HG02884 (cell line): ENCODE results near the gene RAI1.
"Not testable (repeated sequence)": the region's sequence is repeated elsewhere in the genome, so short reads cannot be mapped to it uniquely, and the experiment has no call there.

Source experiments
- ATAC-seq: cut with Tn5 transposase; IDR thresholded peaks from one replicate; pipeline ENCODE4 v1.9.1; 2021; ENCODE audit warnings: mild to moderate bottlenecking, moderate library complexity; ENCODE audit not compliant: unreplicated experiment

The RAI1 gene

DNA sequence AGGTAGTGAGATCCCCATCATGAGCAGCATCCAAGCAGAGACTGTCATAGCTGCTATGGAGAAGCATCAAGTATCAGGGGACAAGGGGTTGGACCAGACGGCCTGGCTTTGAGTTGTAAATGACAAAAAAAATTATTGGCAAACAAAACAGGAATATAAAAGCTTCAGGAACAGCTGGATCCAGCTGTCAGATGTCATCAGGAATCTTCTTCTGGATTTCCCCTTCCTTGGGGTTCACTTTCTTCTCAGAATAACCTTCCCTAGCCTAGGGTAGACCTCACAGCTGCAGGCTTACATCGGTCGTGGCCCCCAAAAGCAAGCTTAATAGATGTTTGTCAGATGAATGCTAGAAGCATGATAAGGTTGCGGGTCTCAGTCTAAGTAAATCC, 17.2 kb upstream of the RAI1 start:
- ATAC-seq, result no peak

DNA sequence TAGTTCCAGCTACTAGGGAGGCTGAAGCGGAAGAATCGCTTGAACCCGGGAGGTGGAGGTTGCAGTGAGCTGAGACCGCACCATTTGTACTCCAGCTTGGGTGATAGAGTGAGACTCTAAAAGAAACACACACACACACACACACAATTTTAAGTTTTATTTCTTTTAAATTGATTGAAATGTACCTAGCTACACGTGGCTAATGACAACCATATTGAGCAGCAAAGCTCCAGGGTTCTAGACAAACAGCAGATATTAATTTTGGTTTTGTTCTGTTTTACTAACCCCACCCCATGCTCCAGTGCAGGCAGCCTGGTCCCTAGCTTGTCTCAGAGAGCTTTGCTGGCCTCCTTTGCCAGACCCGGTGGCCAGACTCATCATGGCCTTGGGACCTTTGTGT, 16.0 kb upstream of the RAI1 start:
- ATAC-seq, result no peak

DNA sequence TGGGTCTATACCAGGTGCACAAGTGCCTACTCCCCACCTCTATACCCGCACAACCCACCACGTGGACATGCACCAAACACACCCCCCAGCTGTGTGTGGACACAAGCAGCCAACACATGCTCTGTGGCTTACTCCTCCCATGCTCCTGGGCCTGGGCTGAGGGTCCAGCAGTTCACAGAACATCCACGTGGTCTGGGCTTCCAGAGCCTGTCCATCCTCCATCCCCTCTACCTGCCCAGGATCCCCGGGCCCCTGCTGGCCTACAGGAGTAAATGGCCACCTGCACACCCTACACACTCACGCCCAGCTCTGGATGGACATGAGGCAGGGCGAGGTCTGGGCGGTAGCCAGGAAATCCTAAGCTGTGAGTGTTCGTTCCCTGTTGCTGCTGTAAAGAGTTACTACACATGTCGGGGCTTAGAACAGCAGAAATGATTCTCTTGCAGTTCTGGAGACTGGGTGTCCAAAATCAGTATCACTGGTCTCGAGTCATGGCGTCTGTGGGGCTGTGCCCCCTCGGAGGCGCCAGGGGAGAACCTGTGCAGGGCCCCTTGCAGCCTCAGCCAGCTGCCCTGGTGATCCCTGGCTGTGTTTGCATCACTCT, 15.0 kb upstream of the RAI1 start:
- no peak for ATAC-seq

DNA sequence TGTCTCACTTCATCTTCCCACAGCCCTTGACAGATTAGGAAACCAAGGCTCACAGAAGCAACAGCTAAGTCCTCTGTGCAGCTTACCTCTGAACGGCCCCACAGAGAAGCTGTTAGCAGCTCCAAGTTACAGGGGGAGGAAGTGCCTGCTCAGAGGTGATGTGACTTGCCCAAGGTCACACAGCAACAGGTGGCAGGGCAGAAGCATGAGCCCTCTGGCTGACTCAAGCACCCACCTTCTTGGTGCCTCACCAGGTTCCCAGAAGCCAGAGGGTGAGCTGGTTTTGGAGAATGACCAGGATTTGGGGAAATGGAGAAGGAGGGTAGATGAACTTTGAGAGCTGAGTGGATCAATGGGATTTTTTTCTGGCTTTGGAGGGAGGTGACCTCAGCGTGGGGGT, 14.0 kb upstream of the RAI1 start:
- ATAC-seq, result no peak

DNA sequence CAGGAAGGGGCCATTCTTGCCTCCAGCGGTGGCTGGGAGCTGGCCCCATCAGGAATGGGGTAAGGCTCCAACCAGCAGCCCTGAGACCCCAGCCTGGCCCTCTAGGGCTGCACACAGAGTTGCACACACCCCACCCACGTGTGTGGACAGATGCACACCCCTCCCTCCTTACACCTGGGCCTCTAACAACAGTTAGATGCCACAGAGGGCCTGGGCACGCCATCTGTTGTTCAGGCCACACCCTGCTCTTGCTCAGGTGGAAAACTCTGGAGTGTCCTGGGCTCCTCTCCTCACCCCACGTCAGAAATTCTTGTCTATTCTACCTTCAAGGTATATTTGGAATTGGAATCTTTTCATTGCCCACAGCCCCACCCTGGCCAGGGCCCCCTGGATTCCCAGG, 13.3 kb upstream of the RAI1 start:
- no peak for ATAC-seq

DNA sequence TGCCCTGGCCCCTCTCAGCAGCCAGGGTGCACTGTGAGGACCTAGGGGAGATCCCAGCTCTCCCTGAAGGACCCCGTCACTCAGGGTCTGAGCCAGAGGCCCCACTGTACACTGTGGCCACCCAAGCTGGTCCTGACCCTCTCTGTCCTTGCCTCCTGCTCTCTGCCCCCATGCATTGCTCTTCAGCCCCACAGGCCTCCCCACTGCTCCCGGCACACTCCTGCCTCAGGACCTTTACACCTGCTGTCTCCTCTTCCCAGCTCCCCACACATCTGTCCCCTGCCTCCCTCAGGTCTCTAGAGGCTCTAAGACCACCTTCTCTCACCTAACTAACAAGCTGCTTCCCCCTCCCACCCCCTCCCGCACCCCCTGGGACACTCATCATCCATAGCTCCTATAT, 12.9 kb upstream of the RAI1 start:
- ATAC-seq, result no peak

DNA sequence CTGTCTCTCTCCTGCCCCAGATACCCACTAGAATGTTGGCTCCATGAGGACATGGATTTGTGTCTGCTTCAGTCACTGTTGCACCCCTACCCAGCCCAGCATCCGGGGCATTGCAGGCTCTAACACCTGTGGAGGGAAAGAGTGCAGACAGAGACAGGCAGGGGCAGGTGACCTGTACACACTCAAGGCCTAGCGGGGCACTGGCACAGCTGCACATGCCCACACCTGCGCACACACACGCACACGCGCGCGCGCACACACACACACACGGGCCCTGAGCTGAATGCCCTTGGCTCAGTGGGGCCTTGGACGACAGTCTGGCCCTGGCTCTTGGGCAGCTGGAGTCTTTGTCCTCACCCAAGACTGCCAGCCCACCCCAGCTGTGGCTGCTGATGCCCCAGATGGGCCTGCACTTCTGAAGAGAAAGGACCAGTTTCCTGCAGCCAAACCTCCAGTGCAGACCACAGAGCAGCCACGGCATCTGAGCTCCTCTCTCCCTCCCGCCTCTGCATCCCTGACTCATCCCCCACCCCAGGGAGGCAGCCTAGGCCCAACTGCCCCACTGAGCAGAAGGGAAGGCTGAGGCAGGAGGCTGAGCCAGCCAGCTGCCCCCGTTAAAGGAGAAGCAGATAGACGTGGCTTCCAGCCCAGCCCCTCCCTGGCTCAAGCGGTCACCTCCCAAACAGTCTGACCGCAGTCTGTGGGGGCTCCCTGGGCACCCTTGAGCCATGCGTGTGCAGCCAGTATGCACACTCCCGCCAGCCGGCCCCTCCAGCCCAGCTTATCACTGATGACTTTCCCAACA, 12.3 kb upstream of the RAI1 start:
- no peak for ATAC-seq

DNA sequence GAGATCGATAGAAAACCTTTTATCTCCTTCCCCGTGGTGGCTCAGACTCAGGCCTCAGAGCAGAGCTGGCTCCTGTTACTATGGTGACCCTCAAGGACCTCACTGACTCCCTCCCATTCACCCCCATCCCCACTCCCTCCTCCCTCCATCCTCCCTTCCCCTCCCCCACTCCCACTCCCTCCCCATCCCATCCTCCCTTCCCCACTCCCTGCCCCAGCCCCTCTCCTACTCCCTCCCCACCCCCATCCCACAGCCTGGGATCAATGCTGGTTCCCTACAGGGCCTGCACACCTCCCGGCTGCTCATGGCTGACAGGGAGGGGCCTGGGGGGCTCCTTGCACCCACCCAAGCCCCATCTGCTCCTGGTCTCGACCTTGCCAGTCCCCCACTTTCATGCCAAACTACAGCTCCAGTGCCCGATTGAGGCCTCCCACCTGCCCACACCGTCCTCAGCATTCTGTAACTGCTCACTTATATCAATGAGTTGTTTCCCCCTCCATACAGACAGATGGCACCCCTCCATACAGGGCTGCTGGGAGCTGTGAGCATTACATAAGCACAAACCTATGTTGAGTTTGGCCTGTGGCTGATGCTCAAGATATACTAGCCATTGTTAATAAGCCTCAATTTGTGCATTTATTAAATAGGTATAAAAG, 11.6 kb upstream of the RAI1 start:
- ATAC-seq, result no peak

DNA sequence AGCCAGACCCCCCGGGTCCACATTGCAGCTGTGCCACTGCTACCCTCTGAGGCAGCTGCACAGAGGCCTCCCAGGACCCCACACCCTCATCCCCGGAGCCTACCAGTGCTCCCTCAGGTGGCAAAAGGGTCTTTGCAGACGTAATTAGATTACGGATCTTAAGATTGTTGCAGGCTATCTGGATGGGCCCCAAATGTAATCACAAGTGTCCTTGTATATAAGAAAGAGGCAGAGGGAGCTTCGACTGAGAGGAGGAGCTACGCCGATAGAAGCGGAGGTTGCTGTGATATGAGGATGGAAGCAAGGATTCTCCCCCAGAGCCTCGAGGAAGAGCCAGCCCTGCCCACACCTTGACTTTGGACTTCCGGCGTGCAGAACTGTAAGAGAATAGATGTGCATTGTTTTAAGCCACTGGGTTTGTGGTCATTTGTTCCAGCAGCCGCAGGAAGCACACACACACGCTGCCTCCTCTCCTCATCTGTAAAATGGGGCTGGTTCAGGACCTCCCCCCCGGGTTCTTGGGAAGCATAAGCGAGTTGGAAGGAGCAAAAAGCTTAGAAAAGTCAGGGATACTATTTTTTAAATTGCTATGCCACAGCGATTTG, 10.5 kb upstream of the RAI1 start:
- no peak for ATAC-seq

DNA sequence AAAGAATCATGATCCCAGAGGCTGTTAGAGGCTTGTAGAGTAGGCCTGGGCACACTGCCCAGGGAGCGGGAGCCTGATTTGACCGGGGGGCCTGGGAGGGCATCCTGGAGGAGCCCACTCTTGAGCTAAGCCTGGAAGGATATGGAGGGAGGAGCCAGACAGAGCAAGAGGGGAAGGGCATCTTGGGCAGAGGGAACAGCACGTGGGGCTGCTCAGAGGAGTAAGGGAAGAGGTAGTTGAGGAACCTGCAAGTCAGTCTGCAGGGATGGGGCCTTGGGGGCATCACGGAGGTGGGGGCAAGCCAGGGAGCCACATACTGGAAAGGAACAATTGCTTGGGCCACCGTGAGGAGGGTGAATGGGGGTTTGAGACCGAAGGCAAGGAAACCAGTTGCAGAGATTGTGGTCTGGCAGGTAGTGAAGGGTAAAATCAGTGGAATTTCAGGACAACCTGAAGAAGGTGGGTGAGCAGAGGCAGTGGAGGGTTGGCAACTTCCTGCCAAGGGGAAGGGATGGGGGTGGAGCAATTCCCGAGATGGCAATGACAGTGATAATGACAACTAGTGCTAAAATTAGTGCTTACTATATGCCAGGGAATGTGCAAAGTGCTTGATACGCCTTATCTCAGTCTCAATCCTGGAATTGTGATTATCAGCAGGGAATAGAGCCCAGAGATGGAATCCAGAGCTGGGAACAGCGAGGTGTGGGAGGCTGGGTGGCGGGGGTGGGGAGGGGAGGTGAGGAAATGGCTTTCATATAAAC, 9.7 kb upstream of the RAI1 start:
- no peak for ATAC-seq

DNA sequence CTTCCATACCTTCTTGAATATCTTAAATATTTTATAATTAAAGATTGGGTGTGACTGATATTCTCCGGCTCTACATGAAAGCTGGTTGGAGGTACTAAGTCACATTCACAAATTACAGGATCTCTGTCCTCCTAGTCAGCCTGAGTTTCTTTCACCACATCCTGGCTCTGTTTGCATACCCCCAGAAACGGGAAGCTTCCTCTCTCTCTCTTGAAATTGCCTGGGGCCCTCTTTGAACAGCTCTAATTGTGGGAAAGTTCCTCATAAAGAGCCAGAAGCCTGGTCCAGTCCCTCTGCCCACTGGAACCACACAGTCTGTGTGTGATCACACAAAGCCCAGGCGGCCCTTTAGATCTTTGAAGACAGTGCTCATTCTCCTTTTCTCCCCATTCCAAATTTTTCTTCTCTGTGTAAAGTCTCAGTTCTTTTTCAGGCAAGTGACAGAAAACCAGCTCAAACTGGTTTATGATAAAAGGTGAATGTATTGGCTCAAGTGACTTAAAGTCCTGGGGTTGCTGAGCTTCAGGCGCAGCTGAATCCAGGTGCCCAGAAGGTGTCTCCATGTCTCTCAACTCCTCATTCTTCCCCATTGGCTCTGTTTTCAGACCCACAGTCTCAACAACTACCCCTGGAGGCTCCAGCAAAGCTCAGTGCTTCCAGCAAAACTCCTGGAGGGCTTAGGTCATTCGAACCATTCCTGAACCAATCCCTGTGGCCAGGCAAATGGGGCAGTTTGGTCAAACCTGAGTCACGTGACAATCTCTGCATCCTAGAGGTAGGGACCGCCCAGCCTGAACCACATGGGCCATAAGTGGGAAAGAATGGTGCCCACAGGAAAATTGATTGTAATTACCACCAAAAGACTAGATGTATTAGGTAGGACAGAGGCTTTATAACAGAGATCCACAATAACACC, 8.5 kb upstream of the RAI1 start:
- no peak for ATAC-seq

DNA sequence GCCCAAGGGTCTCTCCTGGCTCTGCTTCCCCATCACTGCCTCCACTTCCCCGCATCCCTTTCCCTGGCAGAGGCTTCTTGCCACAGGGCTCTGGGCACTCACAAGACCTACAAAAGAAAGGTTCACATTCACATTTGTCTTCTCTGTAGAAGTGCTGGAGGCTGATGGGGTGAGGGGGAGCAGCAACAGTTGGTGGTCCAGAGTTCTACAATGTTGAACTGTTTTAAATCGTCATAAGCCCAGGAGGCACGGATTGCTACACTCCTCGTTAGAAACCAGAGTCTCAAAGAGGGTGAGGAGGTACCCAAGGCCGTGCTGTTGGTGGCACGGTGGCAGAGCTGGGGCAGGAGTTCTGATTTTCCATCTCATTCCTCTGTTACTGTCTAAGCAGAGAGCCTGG, 5.8 kb upstream of the RAI1 start:
- ATAC-seq, result no peak

DNA sequence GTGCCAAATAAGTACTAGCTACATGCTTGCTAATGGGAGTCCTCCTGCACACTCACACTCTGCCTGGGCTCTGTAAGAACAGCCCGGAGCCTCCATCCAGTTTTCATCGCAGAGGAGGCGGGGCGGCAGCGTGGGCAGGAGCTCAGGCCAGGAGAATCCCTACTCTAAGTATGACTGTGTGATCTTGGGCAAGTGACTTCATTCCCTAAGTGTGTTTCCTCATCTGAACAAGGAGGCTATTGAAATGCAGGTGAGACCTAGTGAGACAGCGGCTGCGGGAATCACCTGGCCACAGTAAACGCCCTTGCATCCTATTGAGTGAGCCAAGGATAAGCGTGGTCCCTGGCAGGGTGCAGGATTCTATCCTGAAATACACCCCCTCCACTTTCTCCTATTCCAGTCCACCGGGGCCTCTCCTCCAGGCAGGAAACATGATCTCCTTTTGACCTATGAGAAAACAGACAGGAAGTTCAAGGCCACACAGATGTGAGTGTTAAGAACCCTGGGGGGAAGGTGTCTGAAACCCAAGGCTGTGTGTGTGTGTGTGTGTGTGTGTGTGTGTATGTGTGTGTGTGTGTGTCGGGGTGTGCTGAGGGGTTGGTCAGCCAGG, 5.2 kb upstream of the RAI1 start:
- no peak for ATAC-seq

DNA sequence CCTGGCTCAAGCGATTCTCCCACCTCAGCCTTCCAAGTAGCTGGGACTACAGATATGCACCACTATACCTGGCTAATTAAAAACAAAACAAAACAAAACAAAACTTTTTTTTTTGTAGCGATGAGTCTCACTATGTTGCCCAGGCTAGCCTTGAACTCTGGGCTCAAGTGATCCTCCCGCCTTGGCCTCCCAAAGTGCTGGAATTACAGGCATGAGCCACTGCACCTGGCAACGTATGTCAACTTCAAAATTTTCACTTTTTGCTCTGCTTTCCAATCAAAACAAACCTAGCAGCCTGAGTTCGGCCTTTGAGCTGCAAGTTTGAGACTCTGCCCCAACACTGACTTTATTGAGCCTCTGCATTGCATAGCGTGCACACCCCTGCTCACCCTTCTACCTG, 4.5 kb upstream of the RAI1 start:
- no peak for ATAC-seq

DNA sequence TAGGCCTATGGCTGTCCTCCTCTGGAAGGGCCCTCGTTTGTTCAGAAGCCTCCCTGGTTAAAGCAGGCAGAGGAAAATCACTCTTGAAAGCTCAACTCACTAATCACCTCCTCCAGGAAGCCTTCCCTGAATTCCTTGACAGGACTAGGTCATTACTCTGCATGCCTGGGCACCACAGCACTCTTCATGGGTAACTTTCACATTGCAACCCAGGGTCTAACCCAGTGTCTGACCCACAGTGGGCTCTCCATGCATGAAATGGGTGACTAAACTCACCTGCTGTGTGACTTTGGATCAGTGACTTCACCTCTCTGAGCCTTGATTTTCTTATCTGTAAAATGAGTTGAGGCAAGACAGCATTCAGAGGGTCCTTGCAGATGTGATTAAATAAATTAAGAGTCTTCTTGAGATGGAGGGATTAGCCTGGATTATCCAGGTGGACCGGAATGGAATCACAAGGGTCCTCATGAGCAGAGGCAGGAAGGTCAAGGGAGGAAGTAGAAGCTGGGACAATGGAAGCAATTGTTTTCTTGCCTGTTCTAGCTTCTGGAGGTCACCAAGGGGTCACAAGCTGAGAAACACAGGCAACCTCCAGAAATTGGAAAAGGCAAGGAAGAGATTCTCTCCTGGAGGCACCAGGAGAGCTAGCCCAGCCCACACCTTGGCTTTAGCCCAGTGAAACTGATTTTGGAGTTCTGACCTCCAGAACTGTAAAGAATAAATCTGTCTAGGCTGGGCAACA, 3.8 kb upstream of the RAI1 start:
- no peak for ATAC-seq

DNA sequence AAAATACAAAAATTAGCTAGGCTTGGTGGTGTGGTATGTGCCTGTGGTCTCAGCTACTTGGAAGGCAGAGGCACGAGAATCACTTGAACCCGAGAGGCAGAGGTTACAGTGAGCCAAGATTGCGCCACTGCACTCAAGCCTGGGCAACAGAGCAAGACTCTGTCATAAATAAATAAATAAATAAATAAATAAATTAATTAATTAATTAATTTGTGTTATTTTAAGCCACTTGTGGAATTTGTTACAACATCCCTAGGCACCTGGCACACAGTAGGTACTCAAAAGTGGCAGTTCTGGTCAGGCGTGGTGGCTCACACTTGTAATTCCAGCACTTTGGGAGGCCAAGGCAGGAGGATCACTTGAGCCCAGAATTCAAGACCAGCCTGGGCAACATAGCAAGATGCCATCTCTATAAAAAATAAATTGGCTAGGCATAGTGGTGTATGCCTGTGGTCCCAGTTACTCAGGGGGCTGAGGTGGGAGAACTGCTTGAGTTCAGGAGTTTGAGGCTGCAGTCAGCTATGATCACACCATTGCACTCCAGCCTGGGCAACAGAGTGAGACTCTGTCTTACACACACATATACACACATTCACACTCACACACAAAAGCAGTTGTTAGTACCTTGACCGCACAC, 3.1 kb upstream of the RAI1 start:
- not testable (repeated sequence) for ATAC-seq

DNA sequence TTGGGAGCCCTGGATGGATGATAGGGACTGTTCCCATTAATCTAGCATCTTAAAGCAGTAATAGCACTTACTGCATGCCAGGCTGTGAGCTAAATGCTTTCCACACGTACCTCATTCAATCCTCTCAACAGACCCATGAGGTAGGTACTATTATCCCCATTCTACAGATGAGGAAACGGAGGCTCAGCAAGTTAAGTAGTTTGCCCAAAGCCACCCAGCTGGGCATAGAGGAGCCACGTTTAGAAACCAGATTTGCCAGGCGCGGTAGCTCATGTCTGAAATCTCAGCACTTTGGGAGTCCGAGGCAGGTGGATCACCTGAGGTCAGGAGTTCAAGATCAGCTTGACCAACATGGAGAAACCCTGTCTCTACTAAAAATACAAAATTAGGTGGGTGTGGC, 2.0 kb upstream of the RAI1 start:
- ATAC-seq, result no peak

DNA sequence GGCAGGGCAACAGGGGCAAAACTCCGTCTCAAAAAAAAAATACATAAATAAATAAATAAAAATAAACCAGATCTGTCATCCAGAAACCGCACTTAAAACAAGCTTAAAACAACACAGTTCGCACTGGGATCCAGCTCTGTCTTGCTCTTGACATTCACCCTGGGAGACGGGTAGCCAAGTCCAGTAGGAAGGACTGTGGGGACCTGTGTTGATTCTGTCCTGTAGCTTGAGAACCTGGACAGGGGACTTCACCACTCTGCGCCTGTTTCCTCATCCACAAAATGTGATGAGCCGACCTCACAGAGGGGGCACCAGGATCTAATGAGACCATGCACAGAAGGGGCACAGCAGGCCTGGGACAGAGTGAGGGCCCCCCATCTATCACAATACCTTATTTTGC, 1.5 kb upstream of the RAI1 start:
- ATAC-seq, result no peak
